ENCODE results near the gene CCT5.
"Not testable (repeated sequence)": the region's sequence is repeated elsewhere in the genome, so short reads cannot be mapped to it uniquely, and the experiment has no call there.

CCT5 gene

DNA sequence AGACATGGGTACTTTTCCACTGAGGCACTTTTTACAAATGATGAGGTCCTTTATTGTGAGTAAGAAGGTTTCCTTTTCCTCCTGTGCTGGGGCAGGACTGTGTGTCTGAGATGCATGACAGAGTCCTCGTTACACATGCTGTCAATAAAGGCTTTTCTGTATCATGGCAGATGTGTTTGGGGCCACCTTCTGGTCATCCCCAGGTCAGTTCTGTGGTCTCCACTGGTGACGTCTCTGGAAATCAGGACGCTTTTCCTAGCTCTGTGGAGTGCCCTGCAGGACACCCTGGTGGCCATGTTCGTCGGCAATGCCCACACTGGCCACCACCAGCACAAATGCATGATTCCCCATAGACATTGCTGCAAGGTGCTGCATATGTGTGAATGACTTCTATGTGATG lies 54.9 kb downstream of the CCT5 start:
- no peak for DNase-seq

DNA sequence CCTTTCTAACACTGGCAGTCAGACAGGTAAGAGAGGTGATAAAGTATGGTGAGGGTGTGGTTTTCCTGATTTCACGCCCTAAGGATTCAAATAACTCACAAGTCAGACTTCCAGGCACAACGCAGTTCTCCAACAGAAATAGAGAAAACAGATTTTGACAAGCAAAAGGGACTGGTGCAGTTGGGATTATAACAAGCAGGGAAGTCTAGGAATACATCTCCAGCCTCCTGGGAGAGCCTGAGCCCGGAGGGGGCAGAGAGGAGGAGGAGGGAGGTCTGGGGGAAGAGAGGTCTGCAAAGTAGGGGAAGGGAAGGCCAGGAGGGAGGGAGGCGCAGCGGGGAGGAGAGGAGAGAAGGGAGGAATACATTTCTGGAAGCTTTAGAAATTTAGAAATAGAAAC lies 56.0 kb downstream of the CCT5 start:
- no peak for DNase-seq

DNA sequence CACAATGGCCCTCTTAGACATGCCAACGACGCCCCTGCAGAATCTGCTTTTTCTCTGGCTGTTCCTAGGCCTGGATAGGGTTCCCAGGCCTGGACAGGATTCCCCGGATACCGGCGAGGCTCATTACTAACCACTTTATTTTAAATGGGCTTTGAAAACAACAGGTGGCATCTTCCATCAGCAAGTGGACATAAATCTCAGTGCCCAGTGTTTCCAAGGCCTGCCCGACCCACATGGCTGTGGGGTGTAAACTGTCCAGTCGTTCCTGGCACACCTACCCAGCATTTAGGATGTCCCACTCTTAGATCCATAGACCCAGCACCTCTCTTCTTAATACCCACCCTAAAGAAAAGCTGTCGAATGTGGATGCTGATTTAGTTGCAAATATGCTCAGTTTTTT lies 56.7 kb downstream of the CCT5 start:
- DNase-seq = peak; percentile 65

DNA sequence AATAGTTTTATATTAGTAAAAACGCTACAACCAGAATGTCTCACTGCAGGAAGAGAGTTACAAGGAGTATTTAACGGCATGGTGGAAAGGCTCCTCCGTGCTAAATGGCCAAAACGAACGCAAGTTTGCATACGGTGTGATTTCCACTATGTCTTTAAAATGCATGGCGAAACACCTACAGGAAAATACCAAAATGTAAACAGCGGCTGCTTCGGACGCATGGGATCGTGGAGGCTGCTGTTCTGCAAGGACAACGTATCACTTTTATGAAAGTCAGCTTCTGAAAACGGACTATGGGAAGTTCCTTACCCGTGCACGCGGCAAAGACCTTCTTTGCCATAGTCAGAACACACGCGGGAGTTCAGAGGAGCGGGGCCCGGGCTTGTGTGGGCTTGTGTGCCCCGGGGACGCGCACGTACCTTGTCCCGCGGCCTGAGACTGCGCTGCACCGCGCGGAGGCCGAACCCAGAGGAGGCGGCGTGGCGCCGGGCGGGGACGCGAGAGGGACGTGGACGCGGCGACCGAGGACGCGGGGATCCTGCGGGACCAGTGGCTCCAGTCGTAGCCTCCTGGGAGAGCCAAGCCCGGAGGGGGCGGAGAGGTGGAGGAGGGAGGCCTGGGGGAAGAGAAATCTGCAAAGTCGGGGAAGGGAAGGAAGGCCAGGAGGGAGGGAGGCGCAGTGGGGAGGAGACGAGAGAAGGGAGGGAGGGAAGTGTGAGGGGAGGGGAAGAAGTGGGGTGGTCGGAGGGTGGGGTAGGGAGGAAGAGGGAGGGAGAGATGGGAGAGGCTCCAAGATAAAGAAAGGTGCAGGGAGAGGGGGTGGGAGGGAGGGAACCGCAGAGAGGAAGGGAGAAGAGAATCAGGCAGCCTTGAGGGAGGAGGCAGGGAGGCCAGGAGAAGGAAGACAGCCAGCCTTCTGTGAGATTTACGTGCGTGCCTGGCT lies 57.4 kb downstream of the CCT5 start, which contains the start of gene CMBL:
CMBL (minus strand) TSS at position 697 of the 943 bp plus-strand sequence. CDS start 17,140 bp downstream, outside the sequence.
- peak; percentile 65 for DNase-seq

DNA sequence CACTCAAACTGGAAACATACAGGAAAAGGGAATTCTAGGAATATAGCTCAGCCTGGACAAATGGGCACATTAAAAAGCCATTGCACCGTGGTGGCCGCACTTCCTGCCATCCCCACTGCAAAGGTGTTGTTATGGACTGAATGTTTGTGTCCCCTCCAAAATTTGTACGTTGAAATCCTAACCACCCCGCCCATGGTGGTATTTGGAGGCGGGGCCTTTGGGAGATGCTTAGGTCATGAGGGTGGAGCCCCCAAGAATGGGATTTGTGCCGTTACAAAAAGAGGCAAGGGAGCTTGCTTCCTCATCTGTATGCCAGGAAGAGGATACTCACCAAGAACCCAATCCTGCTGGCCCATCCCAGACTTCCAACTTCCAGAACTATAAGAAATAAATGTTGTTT lies 58.8 kb downstream of the CCT5 start:
- no peak for DNase-seq

DNA sequence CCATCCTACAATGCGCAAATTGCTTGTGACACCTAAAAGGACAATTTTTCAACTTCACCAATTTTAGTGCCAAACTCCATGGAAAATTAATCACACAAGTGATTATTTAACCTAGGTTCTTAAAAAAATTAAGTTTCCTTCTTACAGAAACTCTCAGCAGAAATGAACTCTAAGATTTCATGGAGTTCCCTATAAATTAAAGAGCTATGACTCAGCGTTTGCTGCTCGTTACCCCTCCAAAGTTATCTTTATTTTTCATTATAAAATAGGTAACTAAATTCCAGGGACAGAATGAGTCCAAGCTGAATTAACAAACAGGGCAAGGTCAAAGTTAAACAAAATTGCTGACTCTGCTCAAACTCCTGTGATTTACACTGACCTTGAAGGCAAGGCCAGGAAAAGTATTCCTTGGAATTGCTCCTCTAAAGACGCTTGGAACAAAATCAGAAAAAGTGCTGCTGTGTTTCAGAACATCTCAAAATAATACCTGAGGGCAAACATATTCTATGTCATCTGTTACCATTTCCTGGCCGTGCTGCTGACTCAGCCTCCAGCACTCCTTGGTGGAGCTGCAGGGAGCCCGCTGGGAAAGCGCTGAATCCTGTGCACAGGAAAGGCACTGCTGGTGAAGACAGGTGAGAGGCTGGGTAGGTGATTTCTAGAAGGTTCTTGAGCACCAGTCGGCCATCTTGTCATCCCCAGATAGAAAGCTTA lies 60.1 kb downstream of the CCT5 start:
- no peak for DNase-seq

DNA sequence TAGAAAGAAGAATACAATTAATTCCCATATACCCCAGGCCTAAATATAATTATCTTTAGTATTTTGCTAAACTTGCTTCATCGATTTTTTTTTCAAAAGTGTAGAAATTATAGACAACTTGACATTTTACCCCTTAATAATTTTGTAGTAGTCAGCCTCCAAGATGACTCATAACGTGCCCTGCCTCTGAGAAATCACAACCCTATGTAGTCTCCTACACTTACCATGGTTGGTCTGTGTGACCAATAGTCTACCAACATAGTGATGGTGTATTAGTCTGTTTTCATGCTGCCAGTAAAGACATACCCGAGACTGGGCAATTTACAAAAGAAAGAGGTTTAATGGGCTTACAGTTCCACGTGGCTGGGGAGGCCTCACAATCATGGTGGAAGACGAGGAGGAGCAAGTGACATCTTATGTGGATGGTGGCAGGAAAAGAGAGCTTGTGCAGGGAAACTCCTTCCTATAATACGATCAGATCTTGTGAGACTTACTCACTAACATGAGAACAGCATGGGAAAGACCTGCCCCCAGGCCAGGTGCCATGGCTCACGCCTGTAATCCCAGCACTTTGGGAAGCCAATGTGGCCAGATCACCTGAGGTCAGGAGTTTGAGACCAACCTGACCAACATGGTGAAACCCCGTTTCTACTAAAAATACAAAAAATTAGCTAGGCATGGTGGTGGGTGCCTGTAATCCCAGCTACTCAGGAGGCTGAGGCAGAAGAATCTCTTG lies 60.9 kb downstream of the CCT5 start:
- not testable (repeated sequence) for DNase-seq

DNA sequence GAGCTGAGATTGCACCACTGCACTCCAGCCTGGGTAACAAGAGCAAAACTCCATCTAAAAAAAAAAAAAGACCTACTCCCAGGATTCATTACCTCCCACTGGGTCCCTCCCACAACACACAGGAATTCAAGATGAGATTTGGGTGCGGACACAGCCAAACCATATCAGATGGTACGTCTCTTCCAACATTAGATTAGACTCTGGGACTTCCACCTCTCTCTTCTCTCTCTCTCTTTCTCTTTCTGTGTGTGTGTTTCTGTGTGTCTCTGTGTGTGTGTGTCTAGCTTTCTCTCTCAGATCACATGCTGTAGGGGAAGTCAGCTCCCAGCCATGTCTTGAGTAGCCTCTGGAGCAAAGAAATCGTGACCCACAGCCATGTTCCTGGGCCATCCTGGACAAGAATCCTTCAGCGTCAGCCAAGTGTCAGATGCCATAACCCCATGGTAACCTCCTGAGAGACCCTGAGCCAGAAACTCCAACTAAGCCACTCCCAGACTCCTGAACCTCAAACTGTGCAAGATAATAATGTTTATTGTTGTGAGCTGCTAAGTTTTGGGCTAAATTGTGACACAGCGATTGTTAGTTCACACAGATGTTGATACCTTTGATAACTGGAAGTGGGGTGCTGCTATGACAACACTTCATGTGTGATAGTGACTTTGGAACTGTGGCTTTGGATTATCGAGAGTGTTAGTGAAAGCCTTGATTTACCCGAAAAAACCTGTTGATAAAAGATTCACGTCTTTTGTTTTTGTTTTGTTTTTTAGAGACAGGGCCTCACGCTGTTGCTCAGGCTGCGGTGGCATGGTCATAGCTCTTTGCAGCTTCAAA lies 61.7 kb downstream of the CCT5 start:
- no peak for DNase-seq

DNA sequence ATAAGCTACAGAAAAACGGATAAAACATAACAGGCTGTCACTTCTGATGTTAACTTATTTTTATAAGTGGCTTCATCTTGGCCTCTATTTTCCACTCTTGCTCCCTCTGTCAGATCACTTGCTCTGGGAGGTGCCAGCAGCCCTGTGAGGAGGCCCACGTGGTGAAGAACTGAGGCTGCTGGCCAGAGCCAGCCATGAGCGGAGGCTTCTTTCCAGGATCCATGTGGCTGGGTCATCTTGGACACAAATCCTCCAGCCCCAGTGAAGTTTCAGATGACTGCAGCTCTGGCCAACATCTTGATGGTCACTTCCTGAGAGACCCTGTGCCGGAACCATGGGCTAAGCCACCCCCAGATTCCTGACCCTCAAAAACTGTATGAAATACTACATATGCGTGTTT lies 65.1 kb downstream of the CCT5 start:
- DNase-seq = no peak

Measured in DMS79 treated with DMSO at 0.1 percent for 48 hours (cell line).